ENCODE data around the gene RFX8. TPM values are rescaled to one million over a fixed set of nuclear protein-coding genes. Genes with fewer than 3 reads are reported as not detected.
A peak's percentile ranks its signal among the peaks of the same experiment; 100 is the strongest.

The RFX8 gene
- total and polyA plus RNA-seq, 2 of the 13 experiments (the other 11 are each of a cell fraction or from before 2014, with no cell fraction given), result not detected

DNA sequence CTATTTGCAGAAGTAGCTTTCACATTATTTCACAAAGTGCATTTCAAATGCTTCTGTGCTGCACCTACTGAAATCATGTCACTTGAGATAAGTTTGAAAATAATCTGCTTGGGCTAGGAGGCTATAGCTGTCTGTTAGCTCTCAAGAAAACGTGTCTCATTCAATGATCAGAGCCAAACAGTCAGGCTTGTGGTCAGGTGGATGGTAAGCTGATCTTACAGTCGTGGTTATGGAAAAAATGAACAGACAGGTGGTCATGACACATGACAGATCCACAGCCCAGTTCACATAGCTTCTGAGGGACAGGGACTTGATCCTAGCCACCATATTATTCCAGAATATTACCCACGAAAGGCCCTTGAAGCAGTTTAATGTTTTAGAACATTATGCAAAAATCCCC, 26.5 kb upstream of the RFX8 start:
- peak; percentile 37 for ATAC-seq
- BruUV-seq (replicated peaks), result no TSS peak
- no peak for DNase-seq (ENCODE audit: low spot score)

More for the DNA sequence above, 26.5 kb upstream of the RFX8 start:
- no peaks in the 10 kb centered on the region for H3K9me3 ChIP-seq (ENCODE audit: low read length)
- no peaks in the 10 kb centered on the region for H3K36me3 ChIP-seq (replicated peaks in 1 of 2; ENCODE audit: control insufficient read depth in 1 of 2, insufficient read depth in 2 of 2, low read length in 2 of 2)
- intact Hi-C loops (cut with micrococcal nuclease; ENCODE audit: unreplicated experiment) (no loop called here), in situ Hi-C loops (cut with HindIII; ENCODE audit: extremely low pct_ligation_motif_present, low pct_unique_long_range_greater_than_20kb) (no loop called here)
- H3K4me1 ChIP-seq (ENCODE audit: insufficient read depth, low read length), result no peaks in the 10 kb centered on the region
- H3K79me2 ChIP-seq (ENCODE audit: insufficient read depth, low read length), result no peaks in the 10 kb centered on the region
- H4K20me1 ChIP-seq (ENCODE audit: insufficient read depth, low read length), result no peaks in the 10 kb centered on the region
- CTCF ChIA-PET (ENCODE audit: low intra/inter-chr PET ratio, low total read pairs), result no interaction called here
- no peak overlapping the region for H3K4me3 ChIP-seq (replicated peaks in 1 of 3; ENCODE audit: insufficient read depth in 1 of 3, low read depth in 2 of 3, low read length in 3 of 3)
- no peak overlapping the region for H3K4me2 ChIP-seq (ENCODE audit: low read depth, low read length)
- peaks cover 0 to 13% of the 10 kb centered on the region in 2 experiments; a peak in 2 of 5 replicates for H3K27me3 ChIP-seq (ENCODE audit: control insufficient read depth in 1 of 2, insufficient read depth in 2 of 2, low read length in 2 of 2)
- no peak overlapping the region for H3K9ac ChIP-seq (ENCODE audit: insufficient read depth, low read depth, low read length)
- POLR2A ChIA-PET, result no interaction called here
- no peak for TF ChIP-seq ZNF446 (CRISPR knock-in tag; IDR thresholded peaks at IDR 0.05)
- no peak for TF ChIP-seq ZBTB21 (CRISPR knock-in tag; IDR thresholded peaks at IDR 0.05)
- TF ChIP-seq RAD51 (IDR thresholded peaks at IDR 0.05; ENCODE audit: borderline replicate concordance), result no peak
- TF ChIP-seq ZNF512 (CRISPR knock-in tag; IDR thresholded peaks at IDR 0.05), result no peak
- TF ChIP-seq ZKSCAN1 (IDR thresholded peaks at IDR 0.05; ENCODE audit: low read length), result no peak
- TF ChIP-seq ZNF839 (CRISPR knock-in tag; IDR thresholded peaks at IDR 0.05; ENCODE audit: borderline replicate concordance), result no peak
- no peak for TF ChIP-seq KDM6A (CRISPR knock-in tag; IDR thresholded peaks at IDR 0.05; ENCODE audit: low read depth)
- TF ChIP-seq, protein P1, sequence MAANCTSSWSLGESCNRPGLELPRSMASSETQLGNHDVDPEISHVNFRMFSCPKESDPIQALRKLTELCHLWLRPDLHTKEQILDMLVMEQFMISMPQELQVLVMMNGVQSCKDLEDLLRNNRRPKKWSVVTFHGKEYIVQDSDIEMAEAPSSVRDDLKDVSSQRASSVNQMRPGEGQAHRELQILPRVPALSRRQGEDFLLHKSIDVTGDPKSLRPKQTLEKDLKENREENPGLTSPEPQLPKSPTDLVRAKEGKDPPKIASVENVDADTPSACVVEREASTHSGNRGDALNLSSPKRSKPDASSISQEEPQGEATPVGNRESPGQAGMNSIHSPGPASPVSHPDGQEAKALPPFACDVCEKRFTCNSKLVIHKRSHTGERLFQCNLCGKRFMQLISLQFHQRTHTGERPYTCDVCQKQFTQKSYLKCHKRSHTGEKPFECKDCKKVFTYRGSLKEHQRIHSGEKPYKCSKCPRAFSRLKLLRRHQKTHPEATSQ (CRISPR knock-in tag; IDR thresholded peaks at IDR 0.05; ENCODE audit: borderline replicate concordance), result no peak
- no peak for TF ChIP-seq ZNF3 (CRISPR knock-in tag; IDR thresholded peaks at IDR 0.05)
- TF ChIP-seq GABPA (IDR thresholded peaks at IDR 0.05; ENCODE audit: low read depth, low read length), result no peak
- no peak for TF ChIP-seq GABPA (CRISPR knock-in tag; IDR thresholded peaks at IDR 0.05; ENCODE audit: low read depth)
- WGBS (ENCODE audit: low lambda C conversion rate), result 3% methylated on average over 3 of the region's 3 CpGs
- FAIRE-seq, result no peak
- H3K27ac ChIP-seq (ENCODE audit: extremely low read length, insufficient read depth, low read length), result no peak overlapping the region
- no peak overlapping the region for H2AFZ ChIP-seq (ENCODE audit: low read length)
